K562 (cell line): ENCODE measurements around the gene CWC22. TPM values are rescaled to one million over a fixed set of nuclear protein-coding genes. Genes with fewer than 3 reads are reported as not detected.

ENCODE experiments used
- ATAC-seq: fragments of 200-7000 bp; cut with Tn5 transposase; 3 replicates; pipeline ENCODE4 v1.9.1; 2020; ENCODE audit warnings: moderate library complexity
- BruUV-seq: library from RNA; stranded (reverse); fragments of 400-500 nt; replicated peaks from 2 replicates; lab custom pipeline; 2021; lab: Mats Ljungman, UMichigan
- CTCF ChIA-PET: fragments of 300-600 bp; formaldehyde crosslinking; extraction: SDS; loops from one replicate; lab custom pipeline; 2021; ENCODE audit warnings: low intra/inter-chr PET ratio; lab: Yijun Ruan, JAX
- POLR2A ChIA-PET: fragments of 300-600, 350-650 bp; sonication (Branson Sonifier 250); formaldehyde crosslinking; extraction: SDS; loops from one replicate; lab custom pipeline; 2021; ENCODE audit warnings: antibody characterized with exemption, inconsistent platforms; lab: Yijun Ruan, JAX
- DNase-seq, 4 experiments: peaks; one replicate each; pipeline versions ENCODE4 v3.0.0 to v3.0.0-alpha.2; 2011 to 2018; ENCODE audit warnings: low spot score in 3 of 4, mixed read lengths in 3 of 4; ENCODE audit errors: extremely low read depth in 1 of 4
- FAIRE-seq: peaks from 2 replicates; lab custom pipeline; 2011; peaks lifted over from hg19 to GRCh38; lab: Jason Lieb, UNC
- H2AFZ ChIP-seq: 2 replicates; pipeline ENCODE4 v1.6.0; 2011; ENCODE audit warnings: low read depth, low read length, control low read depth, inconsistent platforms
- H3K27ac ChIP-seq: fragments of 200-600 bp; 3 replicates; pipeline ENCODE4 v1.8.0; 2011; ENCODE audit warnings: low read depth, mild to moderate bottlenecking, control low read depth, inconsistent platforms, low read length, moderate library complexity, mixed read lengths; ENCODE audit errors: extremely low read depth
- H3K27me3 ChIP-seq, 2 experiments: fragments of 300-600 bp in 1 of 2; 2 replicates in 1 of 2; 3 replicates in 1 of 2; pipeline versions ENCODE4 v1.6.0 to v1.8.0; 2011; ENCODE audit warnings: inconsistent platforms in 2 of 2, low read length in 2 of 2, mild to moderate bottlenecking in 1 of 2, mixed read lengths in 1 of 2, moderate library complexity in 1 of 2; ENCODE audit not compliant: control insufficient read depth in 2 of 2, insufficient read depth in 2 of 2
- H3K36me3 ChIP-seq: fragments of 300-600 bp; 3 replicates; pipeline ENCODE4 v1.8.0; 2011; ENCODE audit warnings: mild to moderate bottlenecking, low read length, inconsistent platforms; ENCODE audit not compliant: control insufficient read depth, insufficient read depth
- H3K4me1 ChIP-seq, 2 experiments: fragments of 200-600 bp in 1 of 2; replicated peaks in 1 of 2; 2 replicates in 1 of 2; 3 replicates in 1 of 2; pipeline versions ENCODE4 v1.5.1 to v1.8.0; 2011; ENCODE audit warnings: inconsistent platforms in 2 of 2, low read length in 2 of 2, mild to moderate bottlenecking in 1 of 2, mixed read lengths in 1 of 2, moderate library complexity in 1 of 2; ENCODE audit not compliant: control insufficient read depth in 2 of 2, insufficient read depth in 2 of 2
- H3K4me2 ChIP-seq: 2 replicates; pipeline ENCODE4 v1.6.1; 2011; ENCODE audit warnings: low read length, control low read depth, inconsistent platforms, mixed read lengths; ENCODE audit not compliant: insufficient read depth
- H3K4me3 ChIP-seq: fragments of 200-600 bp; sonication (generic), shearing (Covaris generic); 2 replicates; pipeline ENCODE4 v1.5.1; 2016; ENCODE audit warnings: control low read depth, inconsistent platforms
- H3K79me2 ChIP-seq: fragments of 200-600 bp; 3 replicates; pipeline ENCODE4 v1.8.0; 2011; ENCODE audit warnings: low read length, inconsistent platforms; ENCODE audit not compliant: control insufficient read depth, insufficient read depth
- H3K9ac ChIP-seq, 2 experiments: 2 replicates each; pipeline versions ENCODE4 v1.6.0 to v1.6.1; 2011; ENCODE audit warnings: low read depth in 2 of 2, low read length in 2 of 2, control low read depth in 1 of 2, inconsistent platforms in 1 of 2, mild to moderate bottlenecking in 1 of 2, mixed read lengths in 1 of 2; ENCODE audit not compliant: insufficient read depth in 1 of 2
- H3K9me1 ChIP-seq: one replicate; pipeline ENCODE4 v1.6.0; 2011; ENCODE audit warnings: inconsistent platforms, mild to moderate bottlenecking, low read length, moderate library complexity; ENCODE audit not compliant: control insufficient read depth, insufficient read depth
- H3K9me3 ChIP-seq: replicated peaks from 2 replicates; pipeline ENCODE4 v1.5.1; 2011; ENCODE audit warnings: low read depth, low read length, inconsistent platforms; ENCODE audit not compliant: control insufficient read depth, insufficient read depth
- H4K20me1 ChIP-seq: replicated peaks from 2 replicates; pipeline ENCODE4 v1.6.1; 2011; ENCODE audit warnings: low read length, inconsistent platforms, mixed read lengths; ENCODE audit not compliant: control insufficient read depth, insufficient read depth
- BRCA1 ChIP-seq, 2 experiments: fragments of 450-650 bp in 1 of 2; sonication (generic) in 1 of 2; formaldehyde crosslinking in 1 of 2; IDR thresholded peaks; 2 replicates each; pipeline versions ENCODE4 v1.5.0 to v1.6.1; 2017 to 2020; ENCODE audit warnings: mild to moderate bottlenecking in 1 of 2, missing genetic modification reagents in 1 of 2
- CBX8 ChIP-seq: fragments of 200-600 bp; sonication (generic); IDR thresholded peaks from 2 replicates; pipeline ENCODE4 v1.6.1; 2012; ENCODE audit warnings: borderline replicate concordance, mixed run types, low read depth, mild to moderate bottlenecking, moderate library complexity, mixed read lengths, low read length, control low read depth, inconsistent platforms; ENCODE audit not compliant: poor library complexity, severe bottlenecking; ENCODE audit errors: extremely low read depth
- CHCHD3 ChIP-seq: fragments of 250-450 bp; sonication (Bioruptor Pico); IDR thresholded peaks from 2 replicates; pipeline ENCODE4 v2.1.2; 2022; ENCODE audit warnings: mild to moderate bottlenecking
- FOXJ2 ChIP-seq: fragments of 200-800 bp; sonication (Bioruptor generic); IDR thresholded peaks from 2 replicates; pipeline ENCODE4 v1.6.1; 2016; ENCODE audit warnings: missing genetic modification characterization, missing compliant biosample characterization
- HOMEZ ChIP-seq: fragments of 250-450 bp; sonication (Bioruptor Pico); IDR thresholded peaks from 2 replicates; pipeline ENCODE4 v1.4.0; 2020; ENCODE audit warnings: mild to moderate bottlenecking, moderate library complexity
- POLR2H ChIP-seq: IDR thresholded peaks from 2 replicates; pipeline ENCODE4 v1.6.1; 2016; ENCODE audit warnings: missing genetic modification characterization, low read depth, mild to moderate bottlenecking, control low read depth, missing compliant biosample characterization, moderate library complexity
- RBBP5 ChIP-seq: fragments of 200-600 bp; sonication (generic); IDR thresholded peaks from 2 replicates; pipeline ENCODE4 v1.6.1; 2012; ENCODE audit warnings: borderline replicate concordance, mild to moderate bottlenecking, low read length, control low read depth, inconsistent platforms; ENCODE audit not compliant: insufficient read depth, poor library complexity, severe bottlenecking
- RNF2 ChIP-seq: sonication (generic); IDR thresholded peaks from 2 replicates; pipeline ENCODE4 v1.6.1; 2016
- WHSC1 ChIP-seq: IDR thresholded peaks from one replicate; pipeline ENCODE4 v1.6.1; 2012; ENCODE audit warnings: low read length, control low read depth, inconsistent platforms
- YY1 ChIP-seq, 3 experiments: IDR thresholded peaks; 2 replicates each; pipeline ENCODE4 v1.6.1; 2011; ENCODE audit warnings: low read length in 2 of 3, mild to moderate bottlenecking in 2 of 3, moderate library complexity in 2 of 3, borderline replicate concordance in 1 of 3, control low read depth in 1 of 3, low read depth in 1 of 3; ENCODE audit not compliant: insufficient read depth in 3 of 3, insufficient replicate concordance in 2 of 3, control insufficient read depth in 1 of 3, insufficient read length in 1 of 3; ENCODE audit errors: extremely low read depth in 1 of 3
- ZC3H4 ChIP-seq: sonication (generic); formaldehyde crosslinking; IDR thresholded peaks from 2 replicates; pipeline ENCODE4 v1.9.0; 2021; ENCODE audit warnings: missing genetic modification reagents, borderline replicate concordance
- ZNF23 ChIP-seq: fragments of 250-450 bp; sonication (Bioruptor Pico); IDR thresholded peaks from 2 replicates; pipeline ENCODE4 v1.4.0; 2020; ENCODE audit warnings: mild to moderate bottlenecking
- WGBS: fragments of 100-300 bp; shearing (Covaris generic); methylation state at CpG from one replicate; pipeline ENCODE4 v1.1.6; 2016; ENCODE audit warnings: low coverage, mixed read lengths; ENCODE audit not compliant: insufficient coverage; ENCODE audit errors: missing lambda C conversion rate; 5-methylcytosine and 5-hydroxymethylcytosine counted together
- in situ Hi-C: fragments of 300-500 bp; cut with MboI; formaldehyde crosslinking; loops from 4 replicates; pipeline ENCODE4 v1.15.0; 2018; ENCODE audit warnings: inconsistent platforms, mixed read lengths
- intact Hi-C: fragments of 100-400 bp; cut with micrococcal nuclease; formaldehyde crosslinking; loops from 2 replicates; pipeline ENCODE4 v1.14.2; 2022
- polyA plus RNA-seq, 8 experiments: library from polyadenylated mRNA; depleted of rRNA in 4 of 8; stranded (reverse) in 5 of 8; unstranded in 3 of 8; fragments of >200 nt; fragmentation: Nextera tagmentation in 2 of 8; fragmentation: Illumina TruSeq in 1 of 8; extraction: Ambion mirVana in 2 of 8; extraction: Trizol in 1 of 8; gene quantifications; 2 replicates each; pipeline versions ENCODE4 v1.2.1 to v1.2.3, GENCODE V29; 2011 to 2014; ENCODE audit warnings: inconsistent platforms in 1 of 8, missing spikeins in 1 of 8
- total RNA-seq, 7 experiments: library from RNA; depleted of rRNA in 6 of 7; stranded (reverse); fragments of >200 nt in 6 of 7; fragmentation: Illumina TruSeq in 2 of 7; extraction: Trizol in 2 of 7; gene quantifications; 2 replicates each; pipeline versions ENCODE4 v1.2.1 to v1.2.3, GENCODE V29; 2011 to 2021; ENCODE audit warnings: low replicate concordance in 1 of 7

CWC22 gene
- total and polyA plus RNA-seq, 9 of the 15 experiments (the other 6 are each of a cell fraction or from before 2014, with no cell fraction given) = 14.5 to 54.2 (median 36.7) TPM

GRCh38 chr2:180050246-180050645 lies 43.1 kb upstream of the CWC22 start:
- Histone ChIP-seq H3K9ac (no peak overlapping the region), H4K20me1 (no peaks in the 10 kb centered on the region), H3K9me3 (no peaks in the 10 kb centered on the region), H3K4me3 (no peak overlapping the region), H3K9me1 (no peaks in the 10 kb centered on the region), H3K36me3 (no peaks in the 10 kb centered on the region), H2AFZ (no peak overlapping the region), H3K27me3 (no peaks in the 10 kb centered on the region), H3K4me2 (no peak overlapping the region), H3K79me2 (no peaks in the 10 kb centered on the region), H3K4me1 (no peaks in the 10 kb centered on the region), H3K27ac (no peak overlapping the region)
- ChIA-PET CTCF (no interaction called here), POLR2A (no interaction called here)
- WGBS = 0% methylated on average over 3 of the region's 3 CpGs
- FAIRE-seq = no peak
- no TSS peak for BruUV-seq
- DNase-seq = no peak
- intact Hi-C loops (no loop called here), in situ Hi-C loops (no loop called here)
- ATAC-seq = no peak
- no peak for TF ChIP-seq YY1 (IDR thresholded peaks at IDR 0.05; ENCODE audit: borderline replicate concordance in 1 of 3, control insufficient read depth in 1 of 3, extremely low read depth in 1 of 3, insufficient read depth in 3 of 3, insufficient read length in 1 of 3, insufficient replicate concordance in 2 of 3, low read depth in 1 of 3, low read length in 2 of 3)
- TF ChIP-seq WHSC1 = no peak
- no peak for TF ChIP-seq CHCHD3 (CRISPR knock-in tag)
- no peak for TF ChIP-seq POLR2H (tag)
- no peak for TF ChIP-seq CBX8
- no peak for TF ChIP-seq HOMEZ (CRISPR knock-in tag)
- no peak for TF ChIP-seq FOXJ2 (tag)
- TF ChIP-seq BRCA1 (IDR thresholded peaks at IDR 0.05) = no peak
- no peak for TF ChIP-seq BRCA1 (CRISPR knock-in tag; IDR thresholded peaks at IDR 0.05)
- no peak for TF ChIP-seq RBBP5
- TF ChIP-seq RNF2 = no peak
- no peak for TF ChIP-seq ZC3H4 (CRISPR knock-in tag)
- TF ChIP-seq ZNF23 (CRISPR knock-in tag) = no peak
